Suppressor macrophage (primary cell): Measurements from ENCODE around the gene UBFD1.
A peak's percentile ranks its signal among the peaks of the same experiment; 100 is the strongest.
"Not testable (repeated sequence)": the region's sequence is repeated elsewhere in the genome, so short reads cannot be mapped to it uniquely, and the experiment has no call there.

ENCODE experiments used
- DNase-seq, 4 experiments: peaks; one replicate each; pipeline ENCODE4 v3.0.0-alpha.2; 2020 to 2022
- total RNA-seq, 17 experiments: gene quantifications; one replicate each; lab custom pipeline; 2026; ENCODE audit warnings: mixed read lengths in 6 of 17, inconsistent platforms in 3 of 17; lab: John Stamatoyannopoulos, UW

Gene UBFD1
- total RNA-seq: 20.0 to 38.1 (median 27.8) reads per million in 17 experiments

DNA sequence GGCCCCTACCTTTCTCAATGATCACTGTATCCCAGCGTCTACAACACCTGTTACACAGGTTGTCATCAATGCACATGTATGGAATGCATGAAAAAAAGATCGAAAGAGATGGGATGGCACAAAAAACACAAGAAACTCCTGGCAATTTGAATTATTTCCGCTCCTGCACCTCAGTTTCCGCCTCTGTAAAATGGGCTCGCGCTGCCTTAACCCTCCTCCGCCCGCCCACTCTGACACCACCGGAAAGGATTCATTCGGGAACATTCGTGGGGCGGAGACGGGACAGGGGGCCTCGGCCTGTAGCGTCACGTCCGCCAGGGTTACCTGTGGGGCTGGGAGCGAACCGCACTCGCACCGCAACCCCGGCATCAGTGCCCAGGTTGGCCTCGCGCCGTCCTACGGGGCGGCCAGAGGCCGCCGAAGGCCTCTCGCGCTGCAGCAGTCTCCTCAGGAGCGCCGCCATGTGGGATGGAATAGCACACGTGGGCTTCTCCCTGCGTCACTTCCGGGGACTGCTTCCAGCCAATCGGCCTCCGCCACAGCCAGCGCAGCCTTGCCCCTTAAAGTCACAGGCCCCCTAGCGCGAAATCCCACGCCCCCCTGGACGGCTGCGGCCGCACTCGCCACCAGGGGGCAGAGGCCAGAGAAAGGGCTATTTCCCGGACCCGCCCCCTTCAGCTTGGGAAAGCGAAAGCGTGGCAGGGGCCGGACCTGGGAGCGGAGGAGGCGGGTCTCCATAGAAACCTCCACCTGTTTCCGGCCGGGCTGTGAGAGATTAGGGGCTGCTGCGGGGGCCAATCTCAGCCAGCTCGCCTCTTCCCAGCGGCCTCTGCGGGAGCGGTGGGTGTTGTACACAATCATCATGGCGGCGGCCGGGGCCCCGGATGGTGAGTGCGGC lies at the start of gene UBFD1, which contains the start of gene EARS2:
Gene UBFD1 (plus strand): TSS at position 847 of the 898 bp plus-strand sequence. CDS start 16 bp downstream, at position 863.
Gene EARS2 (minus strand): TSS at position 470 of the 898 bp plus-strand sequence. CDS start 7 bp downstream, at position 463.
- DNase-seq: peak; percentile 98 to 99 (median 99)

- DNase-seq: peak in 1 of 4 experiments; percentile 25
These were observed 48.7 kb upstream of the UBFD1 start for GRCh38 chr16:23508589-23509440.

DNA sequence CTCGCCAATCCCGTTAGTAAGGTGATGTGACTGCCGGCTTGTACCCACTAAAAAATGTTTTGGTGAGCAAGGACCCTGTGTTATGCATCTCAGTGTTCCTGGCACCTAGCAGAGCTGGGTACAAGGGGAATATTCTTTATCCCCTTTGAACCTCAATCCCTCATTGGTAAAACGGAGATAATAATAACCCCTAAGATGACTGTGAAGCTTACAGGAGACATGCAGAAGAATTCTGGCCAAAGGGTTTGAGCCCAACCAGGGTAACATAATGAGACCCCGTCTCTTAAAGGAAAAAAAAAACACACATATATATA lies 48.1 kb upstream of the UBFD1 start:
- DNase-seq: no peak

DNA sequence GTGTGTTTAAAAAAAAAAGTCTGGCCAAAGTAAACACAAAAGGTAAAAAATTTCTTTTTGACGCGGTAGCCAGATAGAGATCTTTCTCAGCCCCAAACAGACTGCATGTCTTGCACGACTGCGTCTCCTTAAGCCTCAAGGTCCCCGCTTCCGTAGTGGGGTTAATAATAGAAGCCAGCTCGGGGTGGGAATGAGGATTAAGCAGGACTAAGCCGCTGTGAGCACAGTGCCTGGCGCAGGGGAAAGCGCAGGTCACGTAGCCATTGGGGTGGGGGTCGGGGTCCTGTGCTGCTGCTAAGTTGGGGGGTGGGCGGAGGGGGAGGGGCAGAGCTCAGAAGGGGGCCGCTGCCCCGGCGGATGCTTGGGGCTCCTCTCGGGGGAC lies 47.8 kb upstream of the UBFD1 start:
- DNase-seq: peak; percentile 43 to 58 (median 48)

- DNase-seq: peak; percentile 84 to 93 (median 88)
These were observed 47.2 kb upstream of the UBFD1 start, which contains the start of gene GGA2 for GRCh38 chr16:23510164-23510914. GGA2 (minus strand) TSS chr16:23510494; CDS start chr16:23510411, 83 bp downstream.

GRCh38 chr16:23510915-23511270 lies 46.6 kb upstream of the UBFD1 start:
- not testable (repeated sequence) for DNase-seq

GRCh38 chr16:23511731-23512130 lies 45.8 kb upstream of the UBFD1 start:
- no peak for DNase-seq

GRCh38 chr16:23512168-23512695 lies 45.3 kb upstream of the UBFD1 start:
- DNase-seq: no peak

- DNase-seq: no peak
These were observed 43.0 kb upstream of the UBFD1 start for GRCh38 chr16:23514381-23515152.

GRCh38 chr16:23515881-23516280 lies 41.6 kb upstream of the UBFD1 start:
- no peak for DNase-seq

DNA sequence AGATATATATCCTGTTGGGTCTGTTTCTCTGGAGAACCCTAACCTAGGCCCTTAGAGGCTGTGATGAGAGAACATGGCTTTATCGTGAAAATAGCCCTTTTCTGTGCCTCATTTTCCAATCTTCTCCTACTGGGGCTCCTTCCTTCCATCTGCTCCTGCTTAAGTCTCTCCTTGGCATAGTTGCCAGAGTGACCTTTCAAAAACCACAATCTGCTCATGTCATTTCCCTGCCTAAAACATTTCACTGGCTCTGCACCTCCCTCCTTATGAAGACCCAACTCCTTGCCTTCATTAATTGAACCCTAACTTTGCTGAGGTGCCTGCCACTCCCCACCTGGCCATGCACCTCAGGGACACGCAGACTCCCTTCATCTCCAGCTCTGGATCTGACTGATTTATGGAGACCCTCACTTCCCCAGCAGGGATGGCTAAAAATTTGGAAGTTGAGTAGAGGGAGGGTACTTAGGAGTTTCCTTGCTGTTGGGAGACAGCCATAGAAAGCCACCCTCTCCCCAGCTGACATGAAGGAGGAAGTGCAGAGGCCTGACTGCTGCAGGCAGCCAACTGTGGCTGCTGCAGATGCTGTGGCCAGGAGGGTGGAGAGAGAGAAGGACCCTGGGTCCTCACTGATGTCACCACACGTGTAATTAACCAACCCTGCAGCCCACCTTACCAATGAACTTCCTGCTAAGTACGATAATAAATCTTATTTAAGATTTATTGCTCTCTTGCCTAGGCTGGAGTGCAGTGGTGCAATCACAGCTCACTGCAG lies 41.0 kb upstream of the UBFD1 start:
- DNase-seq: peak in 3 of 4 experiments; percentile 64 to 68 (median 67)

GRCh38 chr16:23518435-23518891 lies 39.1 kb upstream of the UBFD1 start:
- peak; percentile 59 to 90 (median 80) for DNase-seq

DNA sequence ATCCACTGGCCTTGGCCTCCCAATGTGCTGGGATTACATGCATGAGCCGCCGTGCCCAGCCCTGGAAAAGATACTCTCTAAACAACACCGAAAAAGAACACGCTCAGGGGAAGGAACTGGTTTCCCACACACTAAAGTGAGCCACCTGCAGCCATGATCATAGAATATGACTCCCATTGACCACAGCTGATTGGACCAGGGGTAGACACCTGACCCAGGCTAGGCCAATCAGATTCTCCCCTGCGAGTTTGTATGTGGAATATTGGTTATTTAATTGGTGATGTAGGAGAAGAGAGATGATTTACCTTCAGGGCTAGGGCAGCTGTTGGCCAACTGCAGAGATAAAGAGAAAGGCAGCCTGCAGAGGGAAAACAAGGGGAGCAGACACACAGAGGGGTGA lies 38.2 kb upstream of the UBFD1 start:
- DNase-seq: peak in 1 of 4 experiments; percentile 15

DNA sequence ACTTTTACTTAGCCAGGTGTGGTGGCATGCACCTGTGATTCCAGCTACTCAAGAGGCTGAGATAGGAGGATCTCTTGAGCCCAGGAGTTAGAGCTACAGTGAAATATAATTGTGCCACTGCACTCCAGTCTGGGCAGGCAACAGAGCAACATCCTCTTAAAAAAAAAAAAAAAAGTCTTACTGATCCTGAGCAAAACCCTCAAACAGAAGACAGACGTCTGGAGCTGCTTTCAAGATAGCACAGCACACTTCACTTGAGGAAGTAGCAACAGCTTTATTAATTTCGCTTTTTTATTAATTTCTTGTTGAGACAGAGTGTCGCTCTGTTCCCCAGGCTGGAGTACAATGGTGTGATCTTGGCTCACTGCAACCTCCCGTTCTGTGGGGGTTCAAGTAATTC lies 37.0 kb upstream of the UBFD1 start:
- DNase-seq: peak in 3 of 4 experiments; percentile 62 to 73 (median 70)

- peak in 3 of 4 experiments; percentile 33 to 84 (median 82) for DNase-seq
These were observed 36.3 kb upstream of the UBFD1 start for GRCh38 chr16:23521037-23521743.

DNA sequence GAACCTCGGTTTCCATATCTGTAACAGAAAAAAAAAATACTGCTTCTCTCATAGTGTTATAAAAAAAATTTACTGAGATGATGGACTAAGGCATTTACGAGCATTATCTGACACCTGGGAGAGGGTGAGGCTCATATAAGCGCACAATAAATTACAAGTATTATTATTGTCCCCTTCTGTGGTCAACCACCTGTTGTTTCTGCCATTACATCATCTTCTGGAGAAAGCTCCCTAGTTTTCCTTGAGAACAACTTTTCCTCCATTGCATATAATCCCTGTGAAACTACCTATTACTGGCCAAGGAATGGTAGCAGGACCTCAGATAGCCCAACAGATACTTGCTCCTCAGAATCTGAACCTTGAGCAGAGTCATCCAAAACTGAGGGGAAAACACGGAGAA lies 35.6 kb upstream of the UBFD1 start:
- no peak for DNase-seq

DNA sequence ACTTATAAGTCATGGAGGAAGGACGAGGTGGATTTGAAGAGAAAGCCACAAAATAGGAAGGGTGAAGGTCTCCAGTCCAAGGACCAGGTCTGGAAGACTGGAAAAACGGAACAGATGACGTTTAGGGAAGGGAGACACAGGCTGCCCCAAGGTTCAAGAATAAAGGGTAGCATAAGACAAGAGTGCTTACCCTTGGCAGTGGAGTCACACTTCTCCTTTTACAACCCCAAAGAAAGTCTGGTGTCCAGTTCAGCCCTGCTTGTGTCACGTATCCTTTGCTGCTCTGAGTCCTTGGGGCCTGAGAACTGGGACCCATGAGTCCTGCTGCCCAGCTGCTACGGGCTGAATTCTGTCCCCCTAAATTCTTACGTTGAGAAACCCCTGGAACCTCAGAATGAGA lies 34.2 kb upstream of the UBFD1 start:
- DNase-seq: peak in 3 of 4 experiments; percentile 59 to 70 (median 60)

GRCh38 chr16:23523876-23524385 lies 33.6 kb upstream of the UBFD1 start:
- DNase-seq: peak in 1 of 4 experiments; percentile 16

GRCh38 chr16:23524886-23525285 lies 32.6 kb upstream of the UBFD1 start:
- DNase-seq: no peak
